ENCODE results near the gene GNLY.

GRCh38 chr2:85727798-85728197 lies 33.6 kb downstream of the GNLY start:
- TF ChIP-seq CTCF (IDR thresholded peaks at IDR 0.05) = no peak
- no peak for TF ChIP-seq EZH2phosphoT487 (IDR thresholded peaks at IDR 0.05)
